NB4 (cell line): ENCODE measurements around the gene SH3PXD2B.

Experiments used
- DNase-seq: peaks from one replicate; pipeline ENCODE4 v3.0.0; 2010; ENCODE audit warnings: low read depth
- H3K4me3 ChIP-seq: one replicate; pipeline ENCODE4 v1.5.1; 2011; ENCODE audit warnings: mild to moderate bottlenecking, low read depth, low read length, moderate library complexity
- CTCF ChIP-seq: IDR thresholded peaks from one replicate; pipeline ENCODE4 v1.5.1; 2012; ENCODE audit warnings: low read depth, low read length
- MAX ChIP-seq: IDR thresholded peaks from 2 replicates; pipeline ENCODE4 v1.6.1; 2011; ENCODE audit warnings: low read depth, low read length
- MYC ChIP-seq: IDR thresholded peaks from 2 replicates; pipeline ENCODE4 v1.6.1; 2011; ENCODE audit warnings: low read depth, low read length
- POLR2A ChIP-seq: IDR thresholded peaks from 2 replicates; pipeline ENCODE4 v1.6.1; 2011; ENCODE audit warnings: mild to moderate bottlenecking; ENCODE audit not compliant: insufficient read length; ENCODE audit errors: extremely low read depth

Gene SH3PXD2B

GRCh38 chr5:172424808-172425207 is 29.5 kb downstream of the SH3PXD2B start:
- no peak for DNase-seq
- no peak overlapping the region for H3K4me3 ChIP-seq
- TF ChIP-seq CTCF (no peak), MAX (no peak), POLR2A (no peak), MYC (no peak)

- H3K4me3 ChIP-seq, result no peak overlapping the region
- DNase-seq, result no peak
- TF ChIP-seq MYC, result no peak
- no peak for TF ChIP-seq POLR2A
- no peak for TF ChIP-seq CTCF
- TF ChIP-seq MAX, result no peak
Measured at GRCh38 chr5:172424111-172424490, 30.2 kb downstream of the SH3PXD2B start.

- TF ChIP-seq POLR2A (no peak), MAX (no peak), CTCF (no peak), MYC (no peak)
- DNase-seq, result no peak
- no peak overlapping the region for H3K4me3 ChIP-seq
Measured at GRCh38 chr5:172423379-172424110, 30.8 kb downstream of the SH3PXD2B start.

- no peak for TF ChIP-seq MAX
- no peak for TF ChIP-seq CTCF
- no peak for TF ChIP-seq MYC
- TF ChIP-seq POLR2A, result no peak
- H3K4me3 ChIP-seq, result no peak overlapping the region
- no peak for DNase-seq
Measured at GRCh38 chr5:172422255-172422654, 32.1 kb downstream of the SH3PXD2B start.

GRCh38 chr5:172421020-172421419 is 33.3 kb downstream of the SH3PXD2B start:
- no peak for DNase-seq
- TF ChIP-seq MYC (no peak), MAX (no peak), CTCF (no peak), POLR2A (no peak)
- H3K4me3 ChIP-seq, result no peak overlapping the region
